B cell (primary cell): ENCODE results near the gene RAPGEF1. TPM values are rescaled to one million over a fixed set of nuclear protein-coding genes. Genes with fewer than 3 reads are reported as not detected.

Source experiments
- ATAC-seq: fragments of 200-7000 bp; cut with Tn5 transposase; one replicate; pipeline ENCODE4 v1.10.0; 2021; ENCODE audit warnings: low read depth, mild to moderate bottlenecking, moderate number of reproducible peaks, moderate library complexity
- CTCF ChIA-PET: fragments of 350-600 bp; sonication (Branson Sonifier 250); formaldehyde crosslinking; loops from one replicate; lab custom pipeline; 2021; ENCODE audit warnings: antibody characterized with exemption, inconsistent platforms; lab: Charles Lee
- POLR2A ChIA-PET: fragments of 350-600 bp; sonication (Branson Sonifier 250); formaldehyde crosslinking; loops from one replicate; lab custom pipeline; 2021; ENCODE audit warnings: antibody characterized with exemption; lab: Charles Lee
- DNase-seq: peaks from one replicate; pipeline ENCODE4 v3.0.0; 2013
- H2AFZ ChIP-seq: 2 replicates; pipeline ENCODE4 v1.6.1; 2012; ENCODE audit warnings: mild to moderate bottlenecking, low read depth, low read length; ENCODE audit not compliant: insufficient read depth, poor library complexity, severe bottlenecking
- H3K27ac ChIP-seq, 2 donors: 1 replicate in 1 of 2; 2 replicates in 1 of 2; pipeline ENCODE4 v1.5.1; 2012 to 2013; ENCODE audit warnings: low read length in 2 of 2, mild to moderate bottlenecking in 2 of 2, moderate library complexity in 1 of 2
- H3K27me3 ChIP-seq, 4 experiments: fragments of 200-600 bp in 1 of 4; sonication (generic) in 1 of 4; replicated peaks in 1 of 4; 1 replicate in 2 of 4; 2 replicates in 2 of 4; pipeline versions ENCODE4 v1.6.1 to v1.7.0; 2013 to 2016; ENCODE audit warnings: low read length in 3 of 4, mild to moderate bottlenecking in 2 of 4, mixed read lengths in 1 of 4, moderate library complexity in 1 of 4; ENCODE audit not compliant: insufficient read depth in 4 of 4, control insufficient read depth in 3 of 4; ENCODE audit errors: control extremely low read depth in 1 of 4
- H3K36me3 ChIP-seq, 2 experiments: replicated peaks in 1 of 2; 1 replicate in 1 of 2; 2 replicates in 1 of 2; pipeline versions ENCODE4 v1.6.1 to v1.7.1; 2013; ENCODE audit warnings: low read length in 1 of 2; ENCODE audit not compliant: insufficient read depth in 2 of 2, control insufficient read depth in 1 of 2; ENCODE audit errors: control extremely low read depth in 1 of 2, extremely low read depth in 1 of 2
- H3K4me1 ChIP-seq, 2 donors: fragments of 200-600 bp in 1 of 2; sonication (generic) in 1 of 2; 1 replicate in 1 of 2; 2 replicates in 1 of 2; pipeline versions ENCODE4 v1.5.1 to v1.6.1; 2013 to 2017; ENCODE audit warnings: low read length in 2 of 2; ENCODE audit not compliant: control insufficient read depth in 2 of 2, insufficient read depth in 2 of 2
- H3K4me2 ChIP-seq: replicated peaks from 2 replicates; pipeline ENCODE3; 2012; ENCODE audit warnings: mild to moderate bottlenecking, low read depth, low read length; ENCODE audit not compliant: poor library complexity, severe bottlenecking
- H3K4me3 ChIP-seq, 5 experiments: fragments of 200-600 bp in 1 of 5; sonication (generic) in 1 of 5; 1 replicate in 3 of 5; 2 replicates in 2 of 5; pipeline versions ENCODE4 v1.5.1 to v1.7.0; 2011 to 2016; ENCODE audit warnings: low read length in 4 of 5, mild to moderate bottlenecking in 4 of 5, low read depth in 2 of 5, control low read depth in 1 of 5, moderate library complexity in 1 of 5; ENCODE audit not compliant: insufficient read depth in 1 of 5; ENCODE audit errors: control extremely low read depth in 1 of 5, extremely low read depth in 1 of 5
- H3K79me2 ChIP-seq: fragments of 200-600 bp; sonication (generic); one replicate; pipeline ENCODE4 v1.6.0; 2016; ENCODE audit warnings: low read length; ENCODE audit not compliant: control insufficient read depth, insufficient read depth
- H3K9ac ChIP-seq: fragments of 200-600 bp; sonication (generic); 2 replicates; pipeline ENCODE4 v1.6.1; 2017; ENCODE audit warnings: mild to moderate bottlenecking, low read length, moderate library complexity
- H3K9me3 ChIP-seq, 3 donors: one replicate each; pipeline versions ENCODE4 v1.6.1 to v1.7.1; 2013; ENCODE audit warnings: low read length in 2 of 3; ENCODE audit not compliant: control insufficient read depth in 2 of 3, insufficient read depth in 1 of 3; ENCODE audit errors: control extremely low read depth in 1 of 3
- H4K20me1 ChIP-seq: 2 replicates; pipeline ENCODE4 v1.6.0; 2012; ENCODE audit warnings: mild to moderate bottlenecking, low read length; ENCODE audit not compliant: insufficient read depth, control insufficient read depth, poor library complexity, severe bottlenecking
- H3K27ac Mint-ChIP-seq: one replicate; pipeline ENCODE4 v1.8.0; 2021; ENCODE audit warnings: mixed read lengths
- H3K27me3 Mint-ChIP-seq: one replicate; pipeline ENCODE4 v1.8.0; 2021; ENCODE audit warnings: mixed read lengths
- H3K4me1 Mint-ChIP-seq: one replicate; pipeline ENCODE4 v1.8.0; 2021; ENCODE audit warnings: mixed read lengths
- H3K4me3 Mint-ChIP-seq: one replicate; pipeline ENCODE4 v1.8.0; 2021; ENCODE audit warnings: mixed read lengths
- H3K9me3 Mint-ChIP-seq: one replicate; pipeline ENCODE4 v1.8.0; 2022; ENCODE audit warnings: mixed read lengths; ENCODE audit not compliant: insufficient read depth
- CTCF ChIP-seq: fragments of 200-600 bp; IDR thresholded peaks from one replicate; pipeline ENCODE4 v1.8.0; 2022; ENCODE audit warnings: antibody characterized with exemption, mild to moderate bottlenecking
- EZH2 ChIP-seq: IDR thresholded peaks from 2 replicates; pipeline ENCODE4 v1.6.1; 2012; ENCODE audit warnings: borderline replicate concordance, low read depth, mild to moderate bottlenecking, moderate library complexity, low read length; ENCODE audit not compliant: insufficient read depth, poor library complexity, severe bottlenecking
- WGBS: methylation state at CpG from one replicate; pipeline ENCODE4 v1.1.5; 2013; ENCODE audit warnings: missing lambda C conversion rate; ENCODE audit not compliant: insufficient coverage; 5-methylcytosine and 5-hydroxymethylcytosine counted together
- intact Hi-C: fragments of 100-400 bp; cut with micrococcal nuclease; formaldehyde crosslinking; loops from one replicate; pipeline ENCODE4 v1.10.0; 2022
- polyA plus RNA-seq: library from polyadenylated mRNA; depleted of rRNA; stranded (reverse); fragments of >200 nt; gene quantifications from 2 replicates; pipeline ENCODE4 v1.2.3, GENCODE V29; 2012
- total RNA-seq, 2 donors: library from RNA; stranded (reverse); fragments of 120-200 nt in 1 of 2; gene quantifications; 1 replicate in 1 of 2; 2 replicates in 1 of 2; pipeline versions ENCODE4 v1.2.3 to v1.2.4, GENCODE V29; 2013 to 2022

The RAPGEF1 gene
- total and polyA plus RNA-seq, 2 donors (not counting 1 experiment from before 2014, with no cell fraction given): 134 to 447 TPM

- Histone ChIP-seq H3K4me2 (no peak overlapping the region), H3K9ac (no peak overlapping the region), H3K4me3 (no peak overlapping the region), H2AFZ (no peak overlapping the region), H3K79me2 (peaks cover 21% of the 10 kb centered on the region), H3K4me1 (peaks cover 32 to 43% of the 10 kb centered on the region in 2 donors), H3K27me3 (no peaks in the 10 kb centered on the region), H3K27ac (no peak overlapping the region), H3K36me3 (peaks cover 5 to 72% of the 10 kb centered on the region in 2 experiments), H4K20me1 (peaks cover 10% of the 10 kb centered on the region), H3K9me3 (no peaks in the 10 kb centered on the region)
- WGBS: 94% methylated on average over 4 of the region's 10 CpGs
- no peak overlapping the region for H3K4me3 Mint-ChIP-seq
- no peak for TF ChIP-seq CTCF
- TF ChIP-seq EZH2: no peak
- ChIA-PET CTCF (no interaction called here), POLR2A (no interaction called here)
- H3K27me3 Mint-ChIP-seq: no peaks in the 10 kb centered on the region
- DNase-seq (no peak), ATAC-seq (no peak)
- H3K9me3 Mint-ChIP-seq: no peaks in the 10 kb centered on the region
- intact Hi-C loops: no loop called here
- peaks cover 45% of the 10 kb centered on the region for H3K4me1 Mint-ChIP-seq
- H3K27ac Mint-ChIP-seq: peak overlapping the region; percentile 78
Observed at GRCh38 chr9:131582056-131582455, 157.8 kb downstream of the RAPGEF1 start.

GRCh38 chr9:131580358-131580757 lies 159.5 kb downstream of the RAPGEF1 start:
- Histone ChIP-seq H3K79me2 (peaks cover 23% of the 10 kb centered on the region), H3K4me1 (peaks cover 26 to 35% of the 10 kb centered on the region in 2 donors), H3K4me2 (no peak overlapping the region), H3K36me3 (peaks cover 5 to 88% of the 10 kb centered on the region in 2 experiments), H3K4me3 (no peak overlapping the region), H3K9me3 (no peaks in the 10 kb centered on the region), H3K27ac (peak overlapping the region in 1 of 2 donors; percentile 83), H3K9ac (no peak overlapping the region), H4K20me1 (peaks cover 14% of the 10 kb centered on the region), H2AFZ (no peak overlapping the region), H3K27me3 (no peaks in the 10 kb centered on the region)
- Mint-ChIP-seq H3K27me3 (no peaks in the 10 kb centered on the region), H3K4me1 (peaks cover 30% of the 10 kb centered on the region), H3K9me3 (no peaks in the 10 kb centered on the region), H3K4me3 (no peak overlapping the region), H3K27ac (peak overlapping the region; percentile 94)
- 97% methylated on average over 6 of the region's 9 CpGs for WGBS
- CTCF ChIA-PET: interaction anchor here (1.3 to 3.0 kb wide), 4 partner anchors 45 to 230 kb away, joined by 3 to 19 read pairs (median 6); partner anchors contain the start of gene RAPGEF1
- intact Hi-C loops: no loop called here
- no peak for DNase-seq
- TF ChIP-seq CTCF (no peak), EZH2 (no peak)
- no peak for ATAC-seq
- POLR2A ChIA-PET: no interaction called here
